Activated CD4-positive, CD25-positive, alpha-beta regulatory T cell treated with anti-CD3 and anti-CD28 coated beads, Interleukin-2, amount 50 U/mL, for 16 hours (primary cell): Measurements from ENCODE around the gene PLXNA4.

Experiments used
- DNase-seq: peaks from one replicate; pipeline ENCODE4 v3.0.0-alpha.2; 2020; ENCODE audit warnings: low read depth, low spot score

PLXNA4 gene

GRCh38 chr7:132318352-132319318 lies 257.6 kb downstream of the PLXNA4 start:
- DNase-seq = peak; percentile 48

GRCh38 chr7:132317701-132318351 lies 258.4 kb downstream of the PLXNA4 start:
- DNase-seq = no peak

- DNase-seq = no peak
Observed at GRCh38 chr7:132312531-132313055, 263.7 kb downstream of the PLXNA4 start.

DNA sequence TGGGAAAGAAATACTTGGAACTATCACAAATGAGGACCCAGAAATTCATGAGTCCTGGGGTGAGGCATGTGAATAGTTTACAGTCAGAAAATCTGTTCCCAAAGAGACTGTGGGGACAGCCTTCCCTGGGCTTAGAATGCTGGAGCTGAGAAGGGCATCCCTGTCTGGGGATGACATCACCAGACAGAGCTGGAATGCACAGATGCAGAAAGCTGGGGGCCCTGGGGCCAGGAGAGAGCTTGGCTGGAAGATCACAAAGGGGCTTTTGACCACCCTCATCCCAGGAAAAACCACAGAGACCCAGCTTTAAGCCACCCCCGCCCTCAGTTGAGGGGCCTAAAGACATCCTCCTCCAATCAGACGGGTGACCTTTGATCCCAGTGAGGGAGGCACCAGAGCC lies 264.5 kb downstream of the PLXNA4 start:
- no peak for DNase-seq

- DNase-seq = no peak
Observed at GRCh38 chr7:132309102-132309805, 267.0 kb downstream of the PLXNA4 start.

DNA sequence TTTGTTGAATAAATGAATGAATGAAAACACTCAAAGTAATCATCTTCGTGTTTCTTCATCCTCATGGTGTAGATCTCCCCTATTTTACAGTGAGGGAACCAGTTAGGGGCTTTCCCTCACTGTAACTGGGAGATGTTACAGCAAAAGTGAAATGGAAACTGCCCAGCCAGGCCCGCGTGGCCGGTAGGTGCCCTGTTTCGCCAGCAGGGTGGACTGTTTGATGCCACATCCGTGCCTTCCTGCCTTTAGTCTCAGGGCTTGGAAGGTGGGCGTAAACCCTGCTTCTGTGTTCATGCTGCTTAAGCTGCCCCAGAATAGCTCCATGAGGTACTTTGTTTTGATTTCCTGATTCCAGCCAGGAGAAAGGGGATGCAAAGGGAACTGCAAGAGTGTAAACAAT lies 268.8 kb downstream of the PLXNA4 start:
- no peak for DNase-seq

DNA sequence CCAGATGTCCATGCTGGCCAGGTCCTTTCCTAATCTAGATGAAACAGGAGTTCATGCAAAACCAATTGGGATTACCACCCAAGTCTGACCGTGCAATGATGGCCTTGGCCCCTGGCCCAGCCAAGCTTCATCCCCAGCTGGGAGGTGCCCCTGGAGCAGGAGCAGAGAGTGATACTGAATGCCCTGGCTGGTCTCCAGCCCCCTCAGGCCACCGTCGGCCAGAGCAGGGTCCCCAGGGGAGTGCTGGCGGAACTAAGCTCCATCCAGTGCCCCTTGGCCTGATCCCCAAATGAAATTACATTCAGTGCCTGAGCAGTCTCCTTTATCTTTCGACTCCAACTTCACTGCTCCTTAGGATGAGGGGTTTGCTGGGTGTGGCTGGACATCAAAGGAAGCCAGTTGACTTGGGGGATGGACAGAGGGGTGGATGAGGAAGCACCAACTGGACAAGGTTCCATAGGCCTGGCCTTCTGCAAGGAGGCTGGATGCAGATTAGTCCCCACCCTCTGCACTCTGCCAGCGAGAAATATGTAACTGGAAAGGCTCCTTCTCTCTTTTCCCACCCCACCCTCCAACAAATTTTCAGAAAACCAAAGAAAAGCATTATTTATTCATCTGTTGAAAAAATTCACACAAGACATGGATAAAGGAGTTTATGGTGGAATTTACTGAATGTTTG lies 275.5 kb downstream of the PLXNA4 start:
- DNase-seq = no peak

GRCh38 chr7:132298790-132299189 lies 277.5 kb downstream of the PLXNA4 start:
- DNase-seq = no peak

- DNase-seq = no peak
Observed at GRCh38 chr7:132296820-132297219, 279.4 kb downstream of the PLXNA4 start.

DNA sequence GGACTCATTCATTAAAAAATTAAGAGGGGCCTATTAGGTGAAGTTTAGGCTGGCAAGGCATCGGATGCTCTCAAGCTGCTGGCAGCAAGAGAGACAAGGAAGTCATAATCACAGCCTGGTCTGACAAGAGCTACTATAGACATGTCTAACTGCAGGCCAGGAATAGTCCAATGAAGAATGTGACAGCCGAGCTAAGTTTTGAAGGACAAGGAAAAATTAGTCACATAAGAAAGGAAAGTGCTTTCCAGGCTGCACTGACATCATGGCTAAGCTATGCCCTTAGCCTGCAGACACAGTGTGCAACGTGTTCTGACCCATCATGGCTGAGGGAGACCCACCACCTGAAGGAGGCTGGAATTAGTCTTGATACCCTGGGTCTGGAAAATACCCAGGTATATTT lies 281.1 kb downstream of the PLXNA4 start:
- no peak for DNase-seq

DNA sequence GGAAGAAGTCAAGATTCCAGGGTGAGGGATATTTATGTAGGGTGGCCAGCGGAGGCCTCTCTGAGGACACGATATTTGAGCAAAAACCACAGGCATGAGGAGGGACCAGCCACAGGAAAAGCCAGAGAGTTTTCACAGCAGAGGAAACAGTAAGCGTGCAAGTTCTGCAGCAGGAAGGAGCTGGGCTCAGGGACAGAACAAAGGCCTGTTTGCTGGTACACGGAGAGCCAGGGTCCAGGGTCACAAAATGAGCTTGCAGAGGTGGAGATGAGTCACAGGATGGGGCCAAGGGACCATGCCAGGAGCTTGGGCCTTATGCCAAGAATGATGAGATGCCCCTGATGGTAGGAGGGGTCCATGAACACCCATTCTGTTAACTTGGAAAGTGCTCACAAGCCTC lies 283.5 kb downstream of the PLXNA4 start:
- DNase-seq = no peak

- no peak for DNase-seq
Observed at GRCh38 chr7:132291481-132291880, 284.8 kb downstream of the PLXNA4 start.

GRCh38 chr7:132290021-132290420 lies 286.2 kb downstream of the PLXNA4 start:
- DNase-seq = no peak

DNA sequence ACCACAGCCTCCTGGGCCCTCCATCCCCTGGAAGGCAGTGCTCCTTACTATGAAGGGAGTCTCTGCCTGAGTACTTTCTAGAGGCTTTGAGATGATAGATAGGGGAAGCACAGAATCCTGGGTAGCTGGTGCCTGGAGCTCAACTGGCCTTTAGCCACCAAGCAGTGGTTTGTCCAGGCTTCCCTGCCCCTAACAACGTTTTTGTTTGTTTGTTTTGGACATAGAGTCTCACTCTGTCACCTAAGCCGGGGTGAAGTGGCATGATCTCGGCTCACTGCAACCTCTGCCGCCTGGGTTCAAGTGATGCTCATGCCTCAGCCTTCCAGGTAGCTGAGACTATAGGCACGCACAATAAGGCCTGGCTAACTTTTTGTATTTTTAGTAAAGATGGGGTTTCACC lies 289.4 kb downstream of the PLXNA4 start:
- DNase-seq = no peak

- DNase-seq = no peak
Observed at GRCh38 chr7:132280335-132280734, 295.9 kb downstream of the PLXNA4 start.

DNA sequence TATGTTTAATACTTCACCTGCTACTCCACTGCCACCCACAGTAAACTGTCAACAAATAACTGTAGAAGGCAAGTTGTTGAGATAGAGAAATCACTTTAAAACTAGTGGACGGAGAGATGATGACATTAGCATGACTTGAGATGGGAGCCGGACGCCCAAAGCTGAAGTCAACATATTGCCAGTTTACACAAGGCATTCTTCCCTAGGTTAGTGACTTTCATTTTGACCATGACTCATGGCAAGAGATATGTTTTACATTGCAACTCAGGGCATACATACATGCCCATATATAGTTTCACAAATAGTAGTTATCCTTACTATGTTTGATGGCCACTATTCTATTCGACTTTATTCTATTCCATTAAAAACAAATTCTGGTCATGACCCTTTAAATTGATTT lies 296.6 kb downstream of the PLXNA4 start:
- no peak for DNase-seq

DNA sequence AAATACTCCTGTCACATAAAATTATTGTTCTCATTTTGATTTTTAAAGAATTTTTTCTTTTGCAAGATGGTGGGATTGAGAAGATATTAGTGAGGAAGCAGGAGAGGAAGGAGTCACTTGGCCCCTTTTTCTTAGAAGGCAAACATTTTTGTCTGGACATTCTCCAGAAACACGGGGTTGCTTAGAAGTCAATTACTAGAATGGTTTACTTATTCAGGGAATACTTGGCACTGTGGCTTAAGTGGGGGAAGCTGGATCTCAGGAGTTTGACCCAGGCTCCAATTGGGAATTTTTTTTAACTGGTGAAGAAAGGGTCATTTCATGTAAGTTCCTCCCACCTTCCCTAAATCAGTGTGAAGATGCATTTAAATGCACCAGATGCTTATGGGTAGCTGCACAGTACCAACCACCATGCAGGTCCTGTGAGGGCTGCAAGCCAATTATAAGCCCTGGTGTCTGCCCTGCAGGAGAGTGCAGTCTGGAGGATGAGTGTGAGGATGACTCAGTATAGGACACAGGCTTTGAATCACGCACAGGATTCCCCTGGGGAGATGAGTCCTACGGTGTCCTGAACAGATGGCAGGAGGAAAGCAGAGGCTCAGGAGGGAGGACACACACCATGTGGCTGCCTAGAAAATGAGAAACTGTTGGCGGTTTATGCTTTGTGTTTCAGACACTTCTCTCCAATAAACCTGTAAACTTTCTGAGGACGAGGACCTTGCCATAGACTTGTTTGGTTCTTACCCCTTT lies 299.1 kb downstream of the PLXNA4 start:
- no peak for DNase-seq

GRCh38 chr7:132276234-132276630 lies 300.0 kb downstream of the PLXNA4 start:
- no peak for DNase-seq

DNA sequence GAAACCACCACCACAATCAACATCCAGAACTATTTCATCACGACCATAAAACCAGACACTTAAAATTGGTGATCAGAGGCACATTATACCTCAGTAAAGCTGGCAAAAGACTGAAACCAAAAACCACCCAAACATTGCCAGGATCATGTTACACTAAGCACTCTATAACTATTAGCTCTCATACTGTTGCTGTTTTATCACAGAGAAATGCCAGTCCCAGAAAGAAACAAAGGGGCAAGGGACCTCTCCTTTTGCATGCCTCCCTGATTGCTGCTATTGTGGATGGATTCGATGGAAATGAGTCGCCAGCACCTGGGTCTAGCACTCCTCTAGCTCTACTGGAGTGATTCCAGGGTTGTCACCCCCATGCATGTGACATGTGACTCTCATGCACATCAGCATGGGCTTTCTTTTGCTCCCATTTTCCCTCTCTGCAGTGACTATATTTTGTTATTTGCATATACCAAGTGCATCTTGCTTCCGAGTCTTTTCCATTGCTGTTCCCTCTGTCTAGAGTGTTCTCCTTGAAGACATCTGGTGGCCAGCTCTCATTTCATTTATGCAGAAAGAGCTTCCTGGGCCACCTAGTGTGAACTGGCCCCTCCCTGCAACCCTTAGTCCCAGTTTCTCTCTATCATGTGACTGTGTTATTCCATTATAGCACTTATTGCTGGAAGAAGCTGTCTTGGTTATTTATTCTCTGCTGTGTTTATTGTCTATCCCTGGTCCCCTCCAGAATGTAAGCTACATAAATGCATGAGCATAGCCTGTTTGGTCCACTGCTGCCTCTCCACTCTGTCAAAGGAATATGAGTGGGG lies 300.6 kb downstream of the PLXNA4 start:
- DNase-seq = no peak
